SK-N-SH (cell line): ENCODE data around the gene SPRED1. TPM values are rescaled to one million over a fixed set of nuclear protein-coding genes. Genes with fewer than 3 reads are reported as not detected.
A peak's percentile ranks its signal among the peaks of the same experiment; 100 is the strongest.

Experiments used
- CTCF ChIA-PET: fragments of 300-600, 350-600 bp; formaldehyde crosslinking; extraction: SDS; loops from one replicate; lab custom pipeline; 2021; lab: Yijun Ruan, JAX
- POLR2A ChIA-PET: fragments of 350-600 bp; sonication (Branson Sonifier 250); formaldehyde crosslinking; extraction: SDS; loops from one replicate; lab custom pipeline; 2020; ENCODE audit warnings: antibody characterized with exemption, inconsistent platforms; lab: Yijun Ruan, JAX
- DNase-seq: peaks from one replicate; pipeline ENCODE4 v3.0.0; 2012
- H2AFZ ChIP-seq: fragments of 200-600 bp; sonication (generic); 2 replicates; pipeline ENCODE4 v1.8.1; 2016; ENCODE audit warnings: antibody characterized with exemption, mild to moderate bottlenecking, low read depth
- H3F3A ChIP-seq: fragments of 200-600 bp; sonication (generic); replicated peaks from 2 replicates; pipeline ENCODE3; 2016; ENCODE audit warnings: antibody characterized with exemption, mild to moderate bottlenecking; ENCODE audit not compliant: insufficient read depth
- H3K27ac ChIP-seq, 2 experiments: fragments of 200-500 bp in 1 of 2; fragments of 200-600 bp in 1 of 2; sonication (Bioruptor generic) in 1 of 2; sonication (generic), shearing (Covaris generic) in 1 of 2; 2 replicates each; pipeline versions ENCODE4 v1.5.1 to v1.6.1; 2014 to 2016; ENCODE audit warnings: low read depth in 2 of 2, inconsistent platforms in 1 of 2, low read length in 1 of 2, mild to moderate bottlenecking in 1 of 2, mixed read lengths in 1 of 2
- H3K27me3 ChIP-seq: fragments of 200-600 bp; sonication (generic), shearing (Covaris generic); 2 replicates; pipeline ENCODE4 v1.6.1; 2016; ENCODE audit warnings: mixed run types; ENCODE audit not compliant: insufficient read depth
- H3K36me3 ChIP-seq, 2 experiments: fragments of 200-500 bp in 1 of 2; fragments of 200-600 bp in 1 of 2; sonication (Bioruptor generic) in 1 of 2; sonication (generic) in 1 of 2; replicated peaks in 1 of 2; 2 replicates each; pipeline versions ENCODE3 to v1.5.1; 2014 to 2016; ENCODE audit warnings: low read length in 1 of 2, mild to moderate bottlenecking in 1 of 2; ENCODE audit not compliant: insufficient read depth in 2 of 2, control insufficient read depth in 1 of 2
- H3K4me1 ChIP-seq, 2 experiments: fragments of 200-500 bp in 1 of 2; fragments of 200-600 bp in 1 of 2; sonication (Bioruptor generic) in 1 of 2; sonication (generic), shearing (Covaris generic) in 1 of 2; 2 replicates each; pipeline versions ENCODE4 v1.5.1 to v1.6.1; 2014 to 2016; ENCODE audit warnings: low read depth in 1 of 2, low read length in 1 of 2, mixed run types in 1 of 2; ENCODE audit not compliant: insufficient read depth in 2 of 2, control insufficient read depth in 1 of 2
- H3K4me2 ChIP-seq: fragments of 200-600 bp; sonication (generic), shearing (Covaris generic); 2 replicates; pipeline ENCODE4 v1.6.1; 2017; ENCODE audit warnings: mixed run types
- H3K4me3 ChIP-seq, 2 experiments: fragments of 200-500 bp in 1 of 2; fragments of 200-600 bp in 1 of 2; sonication (Bioruptor generic) in 1 of 2; sonication (generic), shearing (Covaris generic) in 1 of 2; 2 replicates each; pipeline versions ENCODE4 v1.5.1 to v1.8.1; 2014 to 2016; ENCODE audit warnings: low read depth in 2 of 2, inconsistent platforms in 1 of 2, low read length in 1 of 2, mild to moderate bottlenecking in 1 of 2, mixed read lengths in 1 of 2, moderate library complexity in 1 of 2
- H3K79me2 ChIP-seq: fragments of 200-600 bp; sonication (generic); 2 replicates; pipeline ENCODE4 v1.8.1; 2017; ENCODE audit warnings: mild to moderate bottlenecking; ENCODE audit not compliant: insufficient read depth
- H3K9ac ChIP-seq: fragments of 200-600 bp; sonication (generic); 2 replicates; pipeline ENCODE4 v1.6.1; 2017; ENCODE audit warnings: mixed run types
- H3K9me2 ChIP-seq: fragments of 200-600 bp; sonication (generic); 2 replicates; pipeline ENCODE4 v1.6.1; 2017; ENCODE audit warnings: mixed run types
- H3K9me3 ChIP-seq: fragments of 200-600 bp; sonication (generic); 2 replicates; pipeline ENCODE4 v1.6.1; 2017; ENCODE audit warnings: mixed run types, mild to moderate bottlenecking, moderate library complexity
- H4K20me1 ChIP-seq: fragments of 200-600 bp; sonication (generic); 2 replicates; pipeline ENCODE4 v1.6.1; 2017; ENCODE audit warnings: mild to moderate bottlenecking, mixed run types; ENCODE audit not compliant: insufficient read depth
- CHD2 ChIP-seq: fragments of 150-350 bp; IDR thresholded peaks from 2 replicates; pipeline ENCODE4 v1.6.1; 2018; ENCODE audit warnings: low read length; ENCODE audit not compliant: partially characterized antibody
- CTCF ChIP-seq: fragments of 200-600 bp; sonication (generic); IDR thresholded peaks from 2 replicates; pipeline ENCODE4 v1.6.1; 2017; ENCODE audit warnings: antibody characterized with exemption, mild to moderate bottlenecking, moderate library complexity
- ELF1 ChIP-seq: IDR thresholded peaks from 2 replicates; pipeline ENCODE4 v1.4.0; 2012
- EZH2phosphoT487 ChIP-seq: fragments of 200-600 bp; sonication (generic); IDR thresholded peaks from 2 replicates; pipeline ENCODE4 v1.6.1; 2017; ENCODE audit warnings: low read depth, mixed run types, mild to moderate bottlenecking, antibody characterized with exemption, moderate library complexity, borderline replicate concordance
- FOSL2 ChIP-seq: IDR thresholded peaks from 2 replicates; pipeline ENCODE4 v1.4.0; 2012; ENCODE audit warnings: low read depth, mild to moderate bottlenecking, moderate library complexity, borderline replicate concordance
- FOXM1 ChIP-seq: IDR thresholded peaks from 2 replicates; pipeline ENCODE4 v1.4.0; 2012; ENCODE audit warnings: low read depth, mild to moderate bottlenecking
- GABPA ChIP-seq: IDR thresholded peaks from 2 replicates; pipeline ENCODE4 v1.4.0; 2012; ENCODE audit warnings: low read depth, mild to moderate bottlenecking
- GATA2 ChIP-seq: sonication (generic); formaldehyde crosslinking; IDR thresholded peaks from 2 replicates; pipeline ENCODE4 v1.5.0; 2020; ENCODE audit warnings: mild to moderate bottlenecking, missing genetic modification reagents
- MEF2A ChIP-seq: IDR thresholded peaks from 2 replicates; pipeline ENCODE4 v1.4.0; 2012; ENCODE audit warnings: low read depth, borderline replicate concordance
- NFIC ChIP-seq: IDR thresholded peaks from 2 replicates; pipeline ENCODE4 v1.4.0; 2012; ENCODE audit warnings: borderline replicate concordance
- RCOR1 ChIP-seq: fragments of 150-350 bp; IDR thresholded peaks from 2 replicates; pipeline ENCODE4 v1.6.1; 2017; ENCODE audit warnings: antibody characterized with exemption, low read length
- TAF1 ChIP-seq: IDR thresholded peaks from 2 replicates; pipeline ENCODE4 v1.6.1; 2012; ENCODE audit warnings: low read depth, mild to moderate bottlenecking, low read length, moderate library complexity, borderline replicate concordance
- TCF12 ChIP-seq: IDR thresholded peaks from 2 replicates; pipeline ENCODE4 v1.4.0; 2012
- USF2 ChIP-seq: fragments of 150-350 bp; IDR thresholded peaks from 2 replicates; pipeline ENCODE4 v1.6.1; 2017; ENCODE audit warnings: antibody characterized with exemption, low read length, low read depth, borderline replicate concordance
- YY1 ChIP-seq: IDR thresholded peaks from 2 replicates; pipeline ENCODE4 v1.4.0; 2012; ENCODE audit warnings: low read depth, mild to moderate bottlenecking
- WGBS: methylation state at CpG from one replicate; pipeline ENCODE4 v1.1.6; 2017; ENCODE audit warnings: low lambda C conversion rate; 5-methylcytosine and 5-hydroxymethylcytosine counted together
- polyA plus RNA-seq, 3 experiments: library from polyadenylated mRNA; depleted of rRNA; stranded (reverse); fragments of >200 nt; gene quantifications; 2 replicates each; pipeline ENCODE4 v1.2.3, GENCODE V29; 2012
- TF ChIP-seq, protein P1 (sequence below): IDR thresholded peaks from 2 replicates; pipeline ENCODE4 v1.4.0; 2012; ENCODE audit warnings: low read depth, borderline replicate concordance

SPRED1 gene
- polyA plus RNA-seq, 1 of the 3 experiments (the other 2 are of a cell fraction): 4.4 TPM

DNA sequence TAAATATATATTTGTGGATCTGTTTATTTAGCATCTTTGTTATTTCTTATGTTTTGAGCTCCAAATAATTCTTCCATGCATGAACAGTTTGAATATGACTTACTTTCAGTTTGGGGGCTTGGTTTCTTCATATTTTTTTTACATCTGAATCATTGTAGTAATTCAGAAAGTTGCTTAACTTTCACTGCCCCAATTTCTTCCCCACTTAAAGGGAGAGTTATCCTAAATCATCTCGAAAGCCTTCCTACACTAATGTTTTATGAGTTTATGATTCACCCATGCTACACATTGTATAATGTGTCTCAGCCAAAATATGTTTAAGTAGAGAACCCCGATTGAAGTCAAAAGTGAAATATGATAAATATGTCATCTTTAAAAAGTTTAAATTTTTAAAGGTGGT is 47.8 kb downstream of the SPRED1 start:
- Histone ChIP-seq H3K9me2 (no peaks in the 10 kb centered on the region), H3K9me3 (no peaks in the 10 kb centered on the region), H3K4me1 (peaks cover 0 to 16% of the 10 kb centered on the region in 2 experiments; a peak in 2 of 4 replicates), H4K20me1 (peaks cover 59% of the 10 kb centered on the region), H3F3A (peaks cover 13% of the 10 kb centered on the region), H3K9ac (no peak overlapping the region), H3K36me3 (peaks cover 21 to 35% of the 10 kb centered on the region in 2 experiments), H3K27me3 (no peaks in the 10 kb centered on the region), H3K27ac (peak overlapping the region in 1 of 2 experiments; percentile 25; a peak in 2 of 4 replicates), H3K4me2 (no peak overlapping the region), H2AFZ (no peak overlapping the region), H3K79me2 (peaks cover 98% of the 10 kb centered on the region), H3K4me3 (no peak overlapping the region)
- POLR2A ChIA-PET: interaction anchor here (0.6 kb wide), 1 partner anchor 1270 kb away, joined by 3 read pairs; no protein-coding TSS in a partner anchor
- CTCF ChIA-PET: interaction anchor here (2.0 kb wide), 1 partner anchor 17 kb away, joined by 7 read pairs; no protein-coding TSS in a partner anchor
- TF ChIP-seq FOXM1: no peak
- TF ChIP-seq TCF12: no peak
- no peak for TF ChIP-seq USF2
- no peak for DNase-seq
- WGBS: 94% methylated on average over 2 of the region's 2 CpGs

DNA sequence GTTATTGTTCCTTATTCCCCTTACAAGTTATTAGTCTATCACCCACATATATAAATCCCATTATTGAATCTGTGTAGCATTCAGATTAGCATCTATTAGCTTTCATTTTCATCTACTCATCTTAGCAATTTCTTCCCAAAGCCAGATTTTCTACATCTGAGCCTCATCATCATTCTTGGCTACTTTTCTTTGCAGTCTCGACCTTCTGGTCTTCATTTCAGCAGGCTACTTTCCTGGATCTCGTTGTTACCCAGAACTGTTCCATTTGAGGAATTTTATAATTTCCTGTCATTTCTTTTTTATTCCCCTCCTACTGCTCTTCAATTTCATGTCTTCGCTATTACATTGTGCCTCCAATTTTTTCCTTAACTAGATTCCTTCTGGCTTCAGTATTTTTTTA is 51.8 kb downstream of the SPRED1 start:
- H4K20me1 ChIP-seq: peaks cover 51% of the 10 kb centered on the region
- CTCF ChIA-PET: no interaction called here
- no peaks in the 10 kb centered on the region for H3K9me2 ChIP-seq
- no peaks in the 10 kb centered on the region for H3K27me3 ChIP-seq
- peaks cover 5% of the 10 kb centered on the region for H3F3A ChIP-seq
- H3K4me3 ChIP-seq: no peak overlapping the region
- H3K79me2 ChIP-seq: peaks cover 98% of the 10 kb centered on the region
- DNase-seq: no peak
- POLR2A ChIA-PET: no interaction called here
- 91% methylated on average over 3 of the region's 3 CpGs for WGBS
- TF ChIP-seq FOXM1: no peak
- no peak for TF ChIP-seq EZH2phosphoT487
- TF ChIP-seq TAF1: no peak
- no peak for TF ChIP-seq ELF1
- no peak for TF ChIP-seq FOSL2
- TF ChIP-seq GABPA: no peak
- no peak for TF ChIP-seq CHD2
- no peak for TF ChIP-seq YY1
- no peak for TF ChIP-seq RCOR1
- no peak for TF ChIP-seq CTCF
- TF ChIP-seq TCF12: no peak
- no peak for TF ChIP-seq GATA2
- no peak for TF ChIP-seq NFIC
- TF ChIP-seq, protein P1, sequence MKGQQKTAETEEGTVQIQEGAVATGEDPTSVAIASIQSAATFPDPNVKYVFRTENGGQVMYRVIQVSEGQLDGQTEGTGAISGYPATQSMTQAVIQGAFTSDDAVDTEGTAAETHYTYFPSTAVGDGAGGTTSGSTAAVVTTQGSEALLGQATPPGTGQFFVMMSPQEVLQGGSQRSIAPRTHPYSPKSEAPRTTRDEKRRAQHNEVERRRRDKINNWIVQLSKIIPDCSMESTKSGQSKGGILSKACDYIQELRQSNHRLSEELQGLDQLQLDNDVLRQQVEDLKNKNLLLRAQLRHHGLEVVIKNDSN: no peak
- no peak for TF ChIP-seq MEF2A
- peaks cover 0 to 10% of the 10 kb centered on the region in 2 experiments; a peak in 1 of 4 replicates for H3K4me1 ChIP-seq
- H3K4me2 ChIP-seq: no peak overlapping the region
- peaks cover 26 to 52% of the 10 kb centered on the region in 2 experiments for H3K36me3 ChIP-seq
- peak overlapping the region in 1 of 2 experiments; percentile 22; a peak in 1 of 4 replicates for H3K27ac ChIP-seq
- no peak overlapping the region for H2AFZ ChIP-seq
- no peaks in the 10 kb centered on the region for H3K9me3 ChIP-seq
- H3K9ac ChIP-seq: no peak overlapping the region
